ENCODE results near the gene GOLGA1. TPM values are rescaled to one million over a fixed set of nuclear protein-coding genes. Genes with fewer than 3 reads are reported as not detected.

Gene GOLGA1
- total RNA-seq, 1 donor from 2014 or later = 19.4 TPM

DNA sequence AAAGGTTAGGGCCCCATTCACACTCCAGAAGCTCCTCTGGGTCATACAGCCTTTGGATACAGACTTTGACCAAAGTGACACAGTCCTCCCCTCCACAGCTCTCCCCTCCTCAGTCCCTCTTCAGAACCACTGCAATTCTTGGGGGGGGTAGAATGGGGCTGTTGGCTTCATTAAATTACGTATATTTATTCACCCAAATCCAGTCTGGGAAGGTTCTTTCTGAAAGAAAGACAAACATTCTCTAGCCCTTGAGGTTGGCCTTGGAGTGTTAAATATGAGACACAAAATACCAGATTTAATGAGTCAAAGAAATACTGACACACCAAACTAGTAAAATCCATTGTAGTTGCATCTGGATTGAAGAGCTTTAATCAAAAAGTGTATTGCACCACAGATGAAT lies 62.9 kb downstream of the GOLGA1 start:
- Mint-ChIP-seq H3K4me1 (ENCODE audit: low read depth) (no peaks in the 10 kb centered on the region), H3K27me3 (no peaks in the 10 kb centered on the region), H3K27ac (peak overlapping the region; percentile 29), H3K36me3 (ENCODE audit: insufficient read depth) (peaks cover 13% of the 10 kb centered on the region), H3K9me3 (ENCODE audit: low read depth) (no peaks in the 10 kb centered on the region), H3K4me3 (ENCODE audit: low read depth) (no peak overlapping the region)
- TF ChIP-seq, protein P1, sequence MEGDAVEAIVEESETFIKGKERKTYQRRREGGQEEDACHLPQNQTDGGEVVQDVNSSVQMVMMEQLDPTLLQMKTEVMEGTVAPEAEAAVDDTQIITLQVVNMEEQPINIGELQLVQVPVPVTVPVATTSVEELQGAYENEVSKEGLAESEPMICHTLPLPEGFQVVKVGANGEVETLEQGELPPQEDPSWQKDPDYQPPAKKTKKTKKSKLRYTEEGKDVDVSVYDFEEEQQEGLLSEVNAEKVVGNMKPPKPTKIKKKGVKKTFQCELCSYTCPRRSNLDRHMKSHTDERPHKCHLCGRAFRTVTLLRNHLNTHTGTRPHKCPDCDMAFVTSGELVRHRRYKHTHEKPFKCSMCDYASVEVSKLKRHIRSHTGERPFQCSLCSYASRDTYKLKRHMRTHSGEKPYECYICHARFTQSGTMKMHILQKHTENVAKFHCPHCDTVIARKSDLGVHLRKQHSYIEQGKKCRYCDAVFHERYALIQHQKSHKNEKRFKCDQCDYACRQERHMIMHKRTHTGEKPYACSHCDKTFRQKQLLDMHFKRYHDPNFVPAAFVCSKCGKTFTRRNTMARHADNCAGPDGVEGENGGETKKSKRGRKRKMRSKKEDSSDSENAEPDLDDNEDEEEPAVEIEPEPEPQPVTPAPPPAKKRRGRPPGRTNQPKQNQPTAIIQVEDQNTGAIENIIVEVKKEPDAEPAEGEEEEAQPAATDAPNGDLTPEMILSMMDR (IDR thresholded peaks at IDR 0.05; ENCODE audit: unreplicated experiment) = no peak
- no peak for DNase-seq (ENCODE audit: low spot score, unreplicated experiment)

DNA sequence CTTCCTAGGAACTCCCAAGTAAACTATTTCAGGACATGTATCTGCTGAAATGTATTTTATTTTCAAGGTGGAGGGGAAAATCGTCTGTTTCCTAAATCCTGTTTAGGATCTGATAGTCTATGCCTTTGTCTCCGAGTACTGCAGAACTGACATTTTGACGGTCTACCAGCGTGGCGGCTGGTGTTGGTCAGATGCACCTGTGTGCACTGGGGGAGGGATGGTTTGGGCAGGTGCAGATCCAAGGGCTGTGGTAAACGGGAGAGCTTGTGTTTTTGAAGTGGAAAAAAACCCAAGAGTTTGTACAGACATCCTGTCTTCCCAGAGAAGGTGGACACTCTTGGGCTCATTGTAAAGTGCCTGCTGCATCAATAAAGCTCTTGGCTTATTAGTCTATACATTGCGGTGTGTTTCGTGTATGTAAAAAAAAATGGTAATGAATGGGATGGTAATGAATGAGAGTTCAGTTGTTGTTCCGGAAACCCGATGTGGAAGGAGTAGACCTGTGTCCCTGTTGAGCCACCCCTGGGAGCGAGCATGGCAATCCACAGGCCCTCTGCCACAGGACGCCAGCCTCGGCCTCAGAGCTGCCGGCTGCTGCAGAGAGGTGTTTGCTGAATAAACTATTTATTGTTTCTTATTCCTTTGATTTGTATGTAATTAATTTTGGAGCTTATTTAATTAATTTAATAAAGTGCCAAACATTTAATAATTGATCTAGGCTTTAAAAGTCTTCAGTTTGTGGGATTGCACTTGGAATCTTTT lies 63.7 kb downstream of the GOLGA1 start:
- Mint-ChIP-seq H3K36me3 (ENCODE audit: insufficient read depth) (peaks cover 14% of the 10 kb centered on the region), H3K27me3 (no peaks in the 10 kb centered on the region), H3K4me1 (ENCODE audit: low read depth) (no peaks in the 10 kb centered on the region), H3K9me3 (ENCODE audit: low read depth) (no peaks in the 10 kb centered on the region), H3K4me3 (ENCODE audit: low read depth) (no peak overlapping the region), H3K27ac (no peak overlapping the region)
- no peak for DNase-seq (ENCODE audit: low spot score, unreplicated experiment)
- TF ChIP-seq, protein P1 (IDR thresholded peaks at IDR 0.05; ENCODE audit: unreplicated experiment) = no peak

DNA sequence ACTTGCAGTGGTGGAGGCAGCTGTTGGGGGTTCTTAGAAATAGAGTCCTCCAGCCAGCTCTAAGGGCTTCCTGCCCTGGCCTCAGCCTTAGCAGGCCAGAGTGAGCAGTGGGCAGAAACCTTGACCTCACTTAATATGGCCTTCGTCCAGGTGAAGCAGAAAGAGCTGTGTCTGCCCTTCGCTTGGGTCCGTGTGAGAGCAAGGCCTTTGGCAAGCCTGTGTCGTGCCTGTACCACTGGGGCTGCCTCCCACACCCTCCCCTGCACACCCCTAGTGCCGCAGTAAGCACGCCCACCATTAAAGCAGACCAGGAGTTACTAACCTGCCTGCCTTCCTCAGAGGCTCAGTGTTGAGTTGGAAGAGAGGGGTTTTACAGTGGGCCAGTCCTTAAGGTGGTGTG lies 65.4 kb downstream of the GOLGA1 start:
- H3K27me3 Mint-ChIP-seq = no peaks in the 10 kb centered on the region
- no peaks in the 10 kb centered on the region for H3K9me3 Mint-ChIP-seq (ENCODE audit: low read depth)
- TF ChIP-seq, protein P1 (IDR thresholded peaks at IDR 0.05; ENCODE audit: unreplicated experiment) = no peak
- H3K36me3 Mint-ChIP-seq (ENCODE audit: insufficient read depth) = peaks cover 11% of the 10 kb centered on the region
- H3K4me3 Mint-ChIP-seq (ENCODE audit: low read depth) = no peak overlapping the region
- H3K4me1 Mint-ChIP-seq (ENCODE audit: low read depth) = peaks cover 7% of the 10 kb centered on the region
- no peak for DNase-seq (ENCODE audit: low spot score, unreplicated experiment)
- H3K27ac Mint-ChIP-seq = no peak overlapping the region

DNA sequence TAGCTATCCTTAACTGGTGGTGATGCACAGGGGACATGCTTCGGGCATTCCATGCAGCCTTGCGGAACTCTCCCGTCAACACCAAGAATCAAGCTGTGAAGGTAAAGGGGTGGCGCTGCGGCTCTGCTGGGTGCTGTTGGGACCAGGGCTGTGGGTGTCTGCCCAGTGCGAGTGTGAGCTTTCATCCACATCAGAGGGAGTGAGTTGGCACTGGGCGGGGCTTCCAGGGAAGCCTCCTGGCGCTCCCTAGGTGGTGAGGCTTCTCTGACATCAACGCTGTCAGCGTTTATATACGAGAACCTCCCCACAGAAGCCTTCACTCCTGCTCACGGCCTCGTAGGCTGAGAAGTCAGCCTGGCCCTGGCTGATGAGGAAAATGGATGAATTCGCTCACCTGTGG lies 67.2 kb downstream of the GOLGA1 start:
- H3K27ac Mint-ChIP-seq = no peak overlapping the region
- H3K36me3 Mint-ChIP-seq (ENCODE audit: insufficient read depth) = peaks cover 11% of the 10 kb centered on the region
- no peak for DNase-seq (ENCODE audit: low spot score, unreplicated experiment)
- no peak overlapping the region for H3K4me3 Mint-ChIP-seq (ENCODE audit: low read depth)
- peaks cover 14% of the 10 kb centered on the region for H3K4me1 Mint-ChIP-seq (ENCODE audit: low read depth)
- no peaks in the 10 kb centered on the region for H3K27me3 Mint-ChIP-seq
- TF ChIP-seq, protein P1 (IDR thresholded peaks at IDR 0.05; ENCODE audit: unreplicated experiment) = no peak
- H3K9me3 Mint-ChIP-seq (ENCODE audit: low read depth) = no peaks in the 10 kb centered on the region

DNA sequence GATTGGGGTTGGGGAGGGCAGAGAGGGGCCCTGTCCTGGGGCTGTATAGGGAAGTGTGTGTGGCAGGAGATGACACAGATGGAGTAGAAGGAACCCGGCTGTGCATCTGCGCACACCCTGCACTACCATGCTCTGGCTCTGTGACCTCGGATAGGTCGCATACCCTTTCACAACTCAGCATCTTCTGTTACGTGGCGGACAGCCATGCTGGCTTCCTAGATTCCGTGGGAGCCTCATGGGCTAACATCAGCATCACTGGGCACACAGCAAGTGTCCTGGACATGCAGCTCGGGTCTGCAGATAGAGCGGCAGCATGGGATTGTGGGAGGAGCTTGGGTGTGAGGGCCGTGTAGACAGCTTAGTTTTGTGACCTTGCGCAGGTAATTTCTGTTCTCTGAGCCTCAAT lies 69.7 kb downstream of the GOLGA1 start:
- TF ChIP-seq, protein P1 (IDR thresholded peaks at IDR 0.05; ENCODE audit: unreplicated experiment) = no peak
- peak overlapping the region; percentile 94 for H3K4me3 Mint-ChIP-seq (ENCODE audit: low read depth)
- H3K36me3 Mint-ChIP-seq (ENCODE audit: insufficient read depth) = peaks cover 7% of the 10 kb centered on the region
- H3K27me3 Mint-ChIP-seq = no peaks in the 10 kb centered on the region
- peak overlapping the region; percentile 79 for H3K27ac Mint-ChIP-seq
- no peaks in the 10 kb centered on the region for H3K9me3 Mint-ChIP-seq (ENCODE audit: low read depth)
- peaks cover 23% of the 10 kb centered on the region for H3K4me1 Mint-ChIP-seq (ENCODE audit: low read depth)
- DNase-seq (ENCODE audit: low spot score, unreplicated experiment) = no peak
